ENCODE data around the gene FAM234B.
"Not testable (repeated sequence)": the region's sequence is repeated elsewhere in the genome, so short reads cannot be mapped to it uniquely, and the experiment has no call there.

Gene FAM234B

GRCh38 chr12:13066014-13066413 lies 21.8 kb downstream of the FAM234B start:
- DNase-seq: no peak

GRCh38 chr12:13066459-13066858 lies 22.3 kb downstream of the FAM234B start:
- DNase-seq: no peak

GRCh38 chr12:13067322-13067721 lies 23.1 kb downstream of the FAM234B start:
- no peak for DNase-seq

GRCh38 chr12:13069380-13069779 lies 25.2 kb downstream of the FAM234B start:
- no peak for DNase-seq

- no peak for DNase-seq
These were observed 27.4 kb downstream of the FAM234B start for GRCh38 chr12:13071305-13072280.

GRCh38 chr12:13073173-13073572 lies 29.0 kb downstream of the FAM234B start:
- DNase-seq: no peak

GRCh38 chr12:13074396-13075117 lies 30.4 kb downstream of the FAM234B start:
- DNase-seq: no peak

- no peak for DNase-seq
These were observed 30.9 kb downstream of the FAM234B start for GRCh38 chr12:13075118-13075480.

GRCh38 chr12:13075786-13076570 lies 31.8 kb downstream of the FAM234B start:
- DNase-seq: no peak

GRCh38 chr12:13079440-13079906 lies 35.3 kb downstream of the FAM234B start:
- no peak for DNase-seq

GRCh38 chr12:13080266-13080665 lies 36.1 kb downstream of the FAM234B start:
- no peak for DNase-seq

GRCh38 chr12:13082861-13083260 lies 38.7 kb downstream of the FAM234B start:
- DNase-seq: no peak

GRCh38 chr12:13083638-13084037 lies 39.5 kb downstream of the FAM234B start:
- DNase-seq: not testable (repeated sequence)

- DNase-seq: no peak
These were observed 40.9 kb downstream of the FAM234B start for GRCh38 chr12:13084898-13085640.

- DNase-seq: no peak
These were observed 41.9 kb downstream of the FAM234B start for GRCh38 chr12:13085968-13086686.

GRCh38 chr12:13087766-13088165 lies 43.6 kb downstream of the FAM234B start:
- no peak for DNase-seq

GRCh38 chr12:13088496-13088895 lies 44.3 kb downstream of the FAM234B start:
- DNase-seq: no peak

GRCh38 chr12:13090054-13090453 lies 45.9 kb downstream of the FAM234B start:
- no peak for DNase-seq

- no peak for DNase-seq
These were observed 47.7 kb downstream of the FAM234B start for GRCh38 chr12:13091832-13092231.

GRCh38 chr12:13093191-13093847 lies 49.1 kb downstream of the FAM234B start:
- DNase-seq: no peak

- no peak for DNase-seq
These were observed 49.7 kb downstream of the FAM234B start for GRCh38 chr12:13093848-13094220.

Measured in activated CD8-positive, alpha-beta memory T cell treated with anti-CD3 and anti-CD28 coated beads, Interleukin-2, amount 50 U/mL, for 4 hours (primary cell).